HUES48 (cell line): Measurements from ENCODE around the gene SLC16A3.

Experiments used
- H3K27ac ChIP-seq: one replicate; pipeline ENCODE4 v1.7.0; 2013; ENCODE audit warnings: low read depth, low read length, inconsistent platforms
- H3K27me3 ChIP-seq: 2 replicates; pipeline ENCODE4 v1.6.1; 2013; ENCODE audit warnings: mild to moderate bottlenecking, low read length; ENCODE audit not compliant: control insufficient read depth, insufficient read depth
- H3K36me3 ChIP-seq: 2 replicates; pipeline ENCODE4 v1.6.1; 2013; ENCODE audit warnings: low read length; ENCODE audit not compliant: control insufficient read depth, insufficient read depth
- H3K4me1 ChIP-seq: 2 replicates; pipeline ENCODE4 v1.6.1; 2013; ENCODE audit warnings: mild to moderate bottlenecking, low read length; ENCODE audit not compliant: control insufficient read depth, insufficient read depth
- H3K4me3 ChIP-seq: 2 replicates; pipeline ENCODE4 v1.5.1; 2013; ENCODE audit warnings: mild to moderate bottlenecking, low read depth, low read length
- H3K9ac ChIP-seq: 2 replicates; pipeline ENCODE4 v1.6.1; 2013; ENCODE audit warnings: mild to moderate bottlenecking, low read depth, low read length, moderate library complexity
- H3K9me3 ChIP-seq: 2 replicates; pipeline ENCODE4 v1.6.1; 2013; ENCODE audit warnings: low read length; ENCODE audit not compliant: control insufficient read depth, insufficient read depth

Gene SLC16A3

GRCh38 chr17:82240506-82241182 lies 11.8 kb downstream of the SLC16A3 start:
- Histone ChIP-seq H3K9ac (no peak overlapping the region), H3K36me3 (peaks cover 36% of the 10 kb centered on the region)

GRCh38 chr17:82241183-82241925 lies 12.5 kb downstream of the SLC16A3 start:
- Histone ChIP-seq H3K9ac (no peak overlapping the region), H3K4me1 (no peaks in the 10 kb centered on the region), H3K4me3 (no peak overlapping the region), H3K27me3 (no peaks in the 10 kb centered on the region), H3K9me3 (no peaks in the 10 kb centered on the region), H3K27ac (no peak overlapping the region), H3K36me3 (peaks cover 43% of the 10 kb centered on the region)

More at GRCh38 chr17:82240506-82241182, 11.8 kb downstream of the SLC16A3 start:
- no peaks in the 10 kb centered on the region for H3K9me3 ChIP-seq
- H3K4me3 ChIP-seq = no peak overlapping the region
- H3K27me3 ChIP-seq = no peaks in the 10 kb centered on the region
- H3K27ac ChIP-seq = no peak overlapping the region
- H3K4me1 ChIP-seq = peaks cover 3% of the 10 kb centered on the region; the same call in 1 of the 2 replicates

DNA sequence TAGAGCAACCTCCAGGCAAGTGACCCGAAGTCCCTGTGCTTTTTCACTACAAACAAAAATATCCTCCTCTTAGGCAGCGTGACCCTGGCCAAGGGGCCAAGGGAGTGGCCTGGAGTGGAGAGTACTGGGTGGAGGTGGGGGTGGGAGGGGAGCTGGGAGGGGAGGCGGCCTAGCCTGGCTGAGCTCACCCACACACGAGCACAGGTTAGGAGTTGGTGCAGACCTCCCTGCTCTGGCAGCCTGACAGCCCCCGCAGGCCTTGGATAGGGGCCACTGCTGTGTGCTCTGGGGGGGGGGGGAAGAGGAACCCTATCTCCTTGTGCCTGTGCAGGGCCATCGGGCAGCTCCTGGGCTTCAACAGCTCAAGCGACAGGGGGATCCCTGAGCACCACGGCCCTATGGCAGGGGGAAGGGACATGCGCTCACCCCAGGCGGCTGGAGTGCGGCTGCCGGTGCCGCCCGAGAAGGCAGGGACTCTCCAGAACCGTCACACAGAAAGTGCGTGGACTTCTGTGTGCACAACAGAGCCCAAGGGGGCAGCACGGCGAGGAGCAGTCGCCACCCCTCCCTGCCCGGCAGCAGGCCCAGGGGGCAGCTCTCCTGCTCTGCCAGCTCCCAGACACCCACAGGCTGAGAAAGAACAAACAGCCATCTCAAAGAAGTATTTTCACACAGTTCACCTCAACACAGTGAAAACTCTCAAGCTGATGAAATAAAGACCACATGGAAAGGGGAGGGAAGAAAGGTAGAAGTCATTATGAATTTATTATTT lies 13.3 kb downstream of the SLC16A3 start:
- Histone ChIP-seq H3K4me3 (no peak overlapping the region), H3K4me1 (no peaks in the 10 kb centered on the region), H3K9ac (no peak overlapping the region), H3K27me3 (no peaks in the 10 kb centered on the region), H3K27ac (no peak overlapping the region), H3K9me3 (no peaks in the 10 kb centered on the region), H3K36me3 (peaks cover 51% of the 10 kb centered on the region)

DNA sequence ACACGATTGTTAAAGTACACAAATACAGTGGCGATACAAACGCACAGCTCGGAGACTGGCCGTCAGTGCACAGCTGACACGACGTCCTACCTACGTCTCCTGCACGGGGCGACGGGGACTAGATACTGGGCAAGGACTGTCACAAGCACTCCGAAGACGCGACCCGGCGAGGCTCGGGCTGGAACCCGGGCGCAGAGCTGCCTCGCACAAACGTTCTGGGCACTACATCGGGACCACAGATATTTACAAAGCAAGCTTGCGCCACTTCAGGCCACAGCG lies 13.8 kb downstream of the SLC16A3 start:
- Histone ChIP-seq H3K36me3 (peaks cover 56% of the 10 kb centered on the region), H3K27ac (no peak overlapping the region)

GRCh38 chr17:82242977-82243647 lies 14.3 kb downstream of the SLC16A3 start:
- H3K4me1 ChIP-seq = no peaks in the 10 kb centered on the region
- H3K9ac ChIP-seq = no peak overlapping the region
- no peak overlapping the region for H3K27ac ChIP-seq
- H3K4me3 ChIP-seq = no peak overlapping the region
- H3K27me3 ChIP-seq = no peaks in the 10 kb centered on the region
- H3K9me3 ChIP-seq = no peaks in the 10 kb centered on the region
- H3K36me3 ChIP-seq = peaks cover 61% of the 10 kb centered on the region

More for the DNA sequence above, 13.8 kb downstream of the SLC16A3 start:
- Histone ChIP-seq H3K9ac (no peak overlapping the region), H3K4me1 (no peaks in the 10 kb centered on the region), H3K27me3 (no peaks in the 10 kb centered on the region), H3K9me3 (no peaks in the 10 kb centered on the region), H3K4me3 (no peak overlapping the region)

DNA sequence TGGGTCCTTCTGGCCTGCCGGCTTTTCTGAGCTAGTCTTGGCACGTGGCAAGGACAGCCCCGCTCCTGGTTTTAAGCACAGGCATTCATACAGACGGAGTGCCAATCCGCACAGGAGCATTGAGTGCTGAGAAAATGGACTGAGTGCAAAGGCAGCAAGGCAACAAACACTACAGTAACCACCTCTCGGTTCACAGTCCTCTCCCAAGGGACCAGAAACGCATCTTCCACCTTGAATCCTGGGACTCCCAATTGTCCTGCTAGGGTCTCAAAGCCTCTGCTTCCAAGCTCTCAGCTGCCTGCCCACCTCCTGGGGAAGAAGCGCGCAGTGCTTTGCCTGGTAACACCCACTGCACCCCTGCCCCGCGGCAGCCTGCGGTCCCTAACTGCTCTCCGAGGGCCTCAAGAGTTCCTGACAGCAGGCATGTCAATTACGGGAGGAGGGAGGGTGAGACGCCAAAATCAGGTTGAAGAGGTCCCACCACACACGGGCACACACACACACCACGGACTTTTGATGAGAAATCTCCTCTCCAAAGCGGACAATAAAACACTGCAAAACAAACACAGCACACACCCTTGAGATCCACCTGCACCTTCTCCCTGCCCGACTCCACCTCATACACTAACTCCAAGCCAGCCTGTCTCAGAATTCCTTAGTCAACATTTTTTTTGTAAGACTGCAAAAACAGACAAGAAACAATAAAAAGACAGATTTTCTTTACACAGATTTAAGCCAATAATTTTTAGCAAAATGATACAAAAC lies 15.0 kb downstream of the SLC16A3 start:
- Histone ChIP-seq H3K9me3 (no peaks in the 10 kb centered on the region), H3K4me3 (no peak overlapping the region), H3K4me1 (no peaks in the 10 kb centered on the region), H3K36me3 (peaks cover 68% of the 10 kb centered on the region), H3K27ac (no peak overlapping the region), H3K27me3 (no peaks in the 10 kb centered on the region), H3K9ac (no peak overlapping the region)

- Histone ChIP-seq H3K36me3 (peaks cover 75% of the 10 kb centered on the region), H3K27ac (no peak overlapping the region)
Measured at GRCh38 chr17:82244413-82245133, 15.7 kb downstream of the SLC16A3 start.

DNA sequence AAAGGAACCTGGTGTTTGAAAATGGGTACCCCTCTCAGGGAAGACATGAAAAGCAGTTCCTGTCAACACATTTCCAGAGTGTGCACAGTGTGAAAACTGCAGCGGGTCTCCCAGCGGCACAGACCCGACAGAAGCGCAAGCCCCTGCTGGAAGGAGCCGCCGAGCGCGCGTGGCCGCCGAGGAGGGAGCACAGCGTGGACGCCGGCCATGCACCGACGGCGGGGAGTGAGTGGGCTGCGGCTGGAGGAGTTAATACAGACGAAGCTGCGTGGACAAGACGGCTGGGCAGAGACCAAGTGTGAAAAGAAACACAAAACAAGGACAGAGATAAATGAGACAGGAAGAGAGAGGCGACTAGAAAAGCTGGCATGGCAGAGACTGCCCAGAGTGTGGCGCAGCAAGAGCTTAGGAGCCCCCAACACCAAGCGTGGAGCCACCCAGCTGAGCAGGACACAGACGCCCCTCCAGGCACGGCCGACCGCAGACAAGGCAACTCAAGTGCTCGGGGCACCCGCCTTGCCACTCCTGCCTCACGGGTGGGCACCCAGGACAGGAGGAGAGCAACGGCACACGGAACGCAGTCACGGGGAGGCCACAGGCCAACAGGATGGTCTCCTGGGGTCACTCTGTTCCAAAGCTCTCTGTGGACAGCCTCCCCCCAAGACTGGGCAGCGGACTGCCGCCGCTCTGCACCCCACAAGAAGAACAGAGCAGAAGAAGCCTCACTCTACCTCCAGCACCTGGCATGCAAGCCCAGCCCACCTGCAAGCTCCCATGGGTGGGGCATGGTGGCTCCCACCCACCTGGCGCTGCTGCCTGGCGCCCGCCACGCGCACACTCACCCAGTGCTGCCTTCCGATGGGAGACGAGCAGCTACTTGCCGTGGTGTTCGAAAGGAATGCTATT lies 16.5 kb downstream of the SLC16A3 start:
- no peak overlapping the region for H3K9ac ChIP-seq
- H3K36me3 ChIP-seq = peaks cover 83% of the 10 kb centered on the region
- H3K4me1 ChIP-seq = no peaks in the 10 kb centered on the region
- H3K27ac ChIP-seq = no peak overlapping the region
- H3K4me3 ChIP-seq = no peak overlapping the region
- H3K27me3 ChIP-seq = no peaks in the 10 kb centered on the region
- H3K9me3 ChIP-seq = no peaks in the 10 kb centered on the region

More at GRCh38 chr17:82244413-82245133, 15.7 kb downstream of the SLC16A3 start:
- no peaks in the 10 kb centered on the region for H3K9me3 ChIP-seq
- H3K9ac ChIP-seq = no peak overlapping the region
- no peak overlapping the region for H3K4me3 ChIP-seq
- no peaks in the 10 kb centered on the region for H3K4me1 ChIP-seq
- H3K27me3 ChIP-seq = no peaks in the 10 kb centered on the region

- H3K9me3 ChIP-seq = no peaks in the 10 kb centered on the region
- H3K36me3 ChIP-seq = peaks cover 89% of the 10 kb centered on the region
- H3K4me1 ChIP-seq = no peaks in the 10 kb centered on the region
- no peak overlapping the region for H3K4me3 ChIP-seq
- H3K9ac ChIP-seq = no peak overlapping the region
- no peaks in the 10 kb centered on the region for H3K27me3 ChIP-seq
- no peak overlapping the region for H3K27ac ChIP-seq
Measured at GRCh38 chr17:82246040-82246364, 17.2 kb downstream of the SLC16A3 start.
